ENCODE results near the gene SLC24A4. TPM values are rescaled to one million over a fixed set of nuclear protein-coding genes. Genes with fewer than 3 reads are reported as not detected.
"Not testable (repeated sequence)": the region's sequence is repeated elsewhere in the genome, so short reads cannot be mapped to it uniquely, and the experiment has no call there.

Gene SLC24A4
- total RNA-seq, 1 donor from 2014 or later = 1.5 TPM

DNA sequence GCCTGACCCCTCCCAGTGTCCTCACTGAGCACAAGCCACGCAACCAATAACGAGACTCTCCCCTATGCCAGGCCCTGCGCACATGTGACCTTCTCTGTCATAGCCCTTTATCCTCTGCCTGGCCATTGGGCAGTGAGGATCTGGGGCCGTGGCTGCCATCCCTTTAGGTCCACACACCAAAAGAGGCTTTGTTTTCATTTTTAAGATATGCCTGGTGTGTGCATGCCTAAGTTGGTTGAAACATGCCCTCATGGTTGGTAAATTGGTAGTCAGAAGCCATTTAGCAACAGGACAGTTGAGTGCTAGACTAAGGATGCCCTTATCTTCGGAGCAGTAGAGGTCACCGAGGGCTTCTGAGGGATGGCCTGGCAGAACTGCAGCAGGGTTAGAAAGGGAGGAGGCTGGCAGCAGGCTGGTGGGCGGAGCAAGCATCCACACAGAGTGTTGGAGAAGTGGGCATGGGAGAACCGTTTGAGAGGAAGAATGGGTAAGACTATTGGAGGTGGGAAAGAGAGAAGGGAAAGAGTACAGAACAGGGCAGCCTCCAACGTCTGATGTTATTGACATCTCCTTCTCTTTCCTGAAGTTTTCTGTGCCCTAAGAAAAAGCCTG, 75.1 kb downstream of the SLC24A4 start:
- Histone ChIP-seq H3K27me3 (no peaks in the 10 kb centered on the region), H3K36me3 (no peaks in the 10 kb centered on the region), H3K4me3 (no peak overlapping the region), H3K4me1 (no peaks in the 10 kb centered on the region), H3K9me3 (no peaks in the 10 kb centered on the region), H3K27ac (no peak overlapping the region)
- intact Hi-C loops (cut with DNase I) = no loop called here
- TF ChIP-seq POLR2A (IDR thresholded peaks at IDR 0.05) = no peak
- no peak for TF ChIP-seq POLR2AphosphoS5 (IDR thresholded peaks at IDR 0.05; ENCODE audit: insufficient read depth in 1 of 2, low read depth in 1 of 2)
- DNase-seq (ENCODE audit: extremely low spot score in 2 of 2) = no peak

DNA sequence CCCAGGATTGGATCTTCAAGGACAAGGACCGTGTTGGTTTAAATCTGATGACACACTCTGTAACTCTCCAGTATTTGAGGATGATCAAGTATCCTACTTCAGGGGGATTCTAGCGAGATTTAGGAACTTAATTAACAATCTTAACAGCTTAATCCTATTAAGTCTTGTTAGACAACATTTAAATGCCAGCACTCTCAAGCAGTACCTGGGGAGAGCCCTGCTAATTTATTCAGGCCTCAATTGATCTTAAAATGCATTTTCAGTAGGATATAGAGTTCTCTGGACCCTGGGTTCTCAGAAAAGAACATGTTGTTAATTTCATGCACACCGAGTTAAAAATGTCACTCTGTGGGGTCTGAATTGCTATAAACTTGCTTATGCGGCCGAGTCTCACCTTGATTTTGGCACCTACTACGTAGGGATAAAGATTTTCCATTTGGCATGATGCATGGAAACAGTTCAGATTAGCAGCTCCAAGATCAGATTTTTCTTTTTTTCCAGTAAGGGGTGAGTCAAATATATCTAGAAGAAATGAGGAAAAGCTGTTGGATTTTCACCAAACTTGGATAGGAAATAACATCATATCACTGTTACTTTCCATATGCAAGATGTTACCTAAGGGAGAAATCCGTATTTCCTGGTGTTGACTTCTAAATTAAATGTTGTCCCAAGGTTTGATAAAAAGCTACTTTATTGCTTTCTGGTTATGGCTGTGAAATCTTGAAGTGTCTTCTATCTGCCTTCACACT, 76.1 kb downstream of the SLC24A4 start:
- intact Hi-C loops (cut with DNase I) = no loop called here
- H3K9me3 ChIP-seq = no peaks in the 10 kb centered on the region
- no peak for TF ChIP-seq CTCF (IDR thresholded peaks at IDR 0.05)
- TF ChIP-seq POLR2AphosphoS5 (IDR thresholded peaks at IDR 0.05; ENCODE audit: insufficient read depth in 1 of 2, low read depth in 1 of 2) = no peak
- TF ChIP-seq POLR2A (IDR thresholded peaks at IDR 0.05) = no peak
- no peaks in the 10 kb centered on the region for H3K36me3 ChIP-seq
- no peak overlapping the region for H3K4me3 ChIP-seq
- H3K27ac ChIP-seq = no peak overlapping the region
- H3K4me1 ChIP-seq = no peaks in the 10 kb centered on the region
- no peak for DNase-seq (ENCODE audit: extremely low spot score in 2 of 2)
- no peaks in the 10 kb centered on the region for H3K27me3 ChIP-seq

DNA sequence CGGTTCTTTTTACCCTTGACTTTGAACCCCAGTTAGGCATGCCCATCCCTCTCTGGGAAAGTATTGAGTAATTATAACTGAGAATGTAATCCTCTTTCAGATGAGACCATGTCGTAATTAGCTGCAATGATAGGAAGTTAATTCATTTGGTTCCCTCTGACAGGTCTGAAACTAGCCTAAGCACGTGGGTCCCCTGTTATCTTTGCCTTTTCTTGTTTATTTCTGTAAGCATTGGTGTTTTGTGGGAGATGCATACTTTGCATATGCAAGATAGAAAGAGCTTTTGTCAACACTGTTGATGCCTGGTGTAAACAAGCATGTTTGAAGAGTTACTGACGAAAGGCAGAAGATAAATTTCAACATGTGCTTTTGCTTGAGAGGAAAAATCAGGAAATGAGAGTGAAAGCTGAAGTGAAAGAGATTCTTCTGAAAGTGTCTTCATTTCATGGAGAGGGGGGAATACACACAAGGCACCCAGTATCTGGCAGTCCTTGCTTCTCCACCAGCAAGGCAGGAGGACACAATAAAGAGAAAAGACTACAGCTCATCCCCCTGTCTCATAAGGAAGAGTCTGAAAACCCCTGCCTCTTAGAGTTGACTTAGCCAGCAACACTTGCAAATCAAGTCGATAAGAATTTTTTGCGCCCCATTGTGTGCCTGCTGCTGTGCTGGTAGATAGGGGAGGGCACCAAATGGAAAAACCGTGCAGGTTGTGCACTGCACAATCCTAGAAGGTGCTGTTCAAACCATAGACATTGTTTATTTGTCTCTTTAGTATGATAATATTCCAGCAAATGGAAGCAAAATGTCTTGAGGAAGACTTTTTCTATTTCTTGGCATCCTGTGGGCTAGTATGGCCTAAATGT, 77.8 kb downstream of the SLC24A4 start:
- intact Hi-C loops (cut with DNase I) = no loop called here
- Histone ChIP-seq H3K4me1 (no peaks in the 10 kb centered on the region), H3K4me3 (no peak overlapping the region), H3K27me3 (no peaks in the 10 kb centered on the region), H3K9me3 (no peaks in the 10 kb centered on the region), H3K36me3 (no peaks in the 10 kb centered on the region), H3K27ac (no peak overlapping the region)
- no peak for DNase-seq (ENCODE audit: extremely low spot score in 2 of 2)
- TF ChIP-seq POLR2AphosphoS5 (IDR thresholded peaks at IDR 0.05; ENCODE audit: insufficient read depth in 1 of 2, low read depth in 1 of 2) (no peak), POLR2A (IDR thresholded peaks at IDR 0.05) (no peak), CTCF (IDR thresholded peaks at IDR 0.05) (no peak)

DNA sequence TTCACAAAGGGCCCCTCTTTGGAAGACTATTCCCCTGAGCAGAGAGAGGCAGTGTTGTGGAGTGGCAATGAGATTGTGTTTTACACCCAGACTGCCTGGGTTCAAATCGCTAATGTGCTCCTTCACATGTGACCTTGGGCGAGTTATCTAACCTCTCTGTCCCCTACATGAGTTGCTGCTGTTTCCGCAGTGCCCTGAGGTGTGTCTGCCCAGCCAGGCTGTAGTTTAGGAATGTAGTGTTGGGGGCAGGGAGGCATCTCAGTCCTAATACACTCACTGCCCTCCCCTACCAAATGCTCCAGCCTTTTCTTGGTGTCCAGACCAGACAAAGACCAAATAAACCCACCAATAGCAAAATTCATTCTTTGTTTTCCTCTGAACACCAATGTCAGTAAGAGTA, 78.6 kb downstream of the SLC24A4 start:
- no peaks in the 10 kb centered on the region for H3K27me3 ChIP-seq
- H3K4me3 ChIP-seq = no peak overlapping the region
- intact Hi-C loops (cut with DNase I) = no loop called here
- H3K4me1 ChIP-seq = no peaks in the 10 kb centered on the region
- DNase-seq (ENCODE audit: extremely low spot score in 2 of 2) = no peak
- no peaks in the 10 kb centered on the region for H3K36me3 ChIP-seq
- no peak overlapping the region for H3K27ac ChIP-seq
- TF ChIP-seq POLR2A (IDR thresholded peaks at IDR 0.05) (no peak), CTCF (IDR thresholded peaks at IDR 0.05) (no peak)
- no peaks in the 10 kb centered on the region for H3K9me3 ChIP-seq

DNA sequence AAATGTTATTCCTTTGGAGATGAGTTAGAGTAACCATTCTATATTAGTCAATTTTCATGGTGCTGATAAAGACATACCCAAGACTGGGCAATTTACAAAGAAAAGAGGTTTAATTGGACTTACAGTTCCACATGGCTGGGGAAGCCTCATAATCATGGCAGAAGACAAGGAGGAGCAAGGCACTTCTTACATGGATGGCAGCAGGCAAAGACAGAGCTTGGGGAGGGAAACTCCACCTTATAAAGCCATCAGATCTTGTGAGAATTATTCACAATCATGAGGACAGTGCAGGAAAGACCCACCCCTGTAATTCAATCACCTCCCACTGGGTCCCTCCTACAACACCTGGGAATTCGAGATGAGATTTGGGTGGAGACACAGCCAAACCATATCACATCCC, 79.5 kb downstream of the SLC24A4 start:
- H3K4me1 ChIP-seq; H3K4me3 ChIP-seq; DNase-seq (ENCODE audit: extremely low spot score in 2 of 2); H3K27ac ChIP-seq; H3K27me3 ChIP-seq; H3K9me3 ChIP-seq; H3K36me3 ChIP-seq; intact Hi-C loops (cut with DNase I): not testable (repeated sequence)

All from vagina (tissue), 2 donors.